Measurements from ENCODE around the gene ABCC9.

ABCC9 gene

GRCh38 chr12:21983095-21983494, 41.9 kb upstream of the ABCC9 start:
- H2AFZ ChIP-seq (ENCODE audit: low read depth, low read length, severe bottlenecking), result no peak overlapping the region
- H3K27me3 ChIP-seq (ENCODE audit: low read length), result peaks cover 4% of the 10 kb centered on the region; the same call in 1 of the 2 replicates
- no peaks in the 10 kb centered on the region for H4K20me1 ChIP-seq (ENCODE audit: low read depth, low read length)
- no peaks in the 10 kb centered on the region for H3K79me2 ChIP-seq (ENCODE audit: insufficient read depth, low read length)
- H3K9me2 ChIP-seq (replicated peaks; ENCODE audit: insufficient read depth, low read length), result 0 out of 2 replicates have a peak, but pooled peaks cover 3% of the 10 kb centered on the region
- H3K36me3 ChIP-seq (ENCODE audit: low read length), result no peaks in the 10 kb centered on the region
- H3K9ac ChIP-seq (ENCODE audit: low read length), result no peak overlapping the region
- no peak overlapping the region for H3K27ac ChIP-seq (ENCODE audit: low read depth, low read length)
- H3K4me2 ChIP-seq (ENCODE audit: low read depth, low read length, poor library complexity, severe bottlenecking), result no peak overlapping the region
- H3F3A ChIP-seq (ENCODE audit: insufficient read depth), result no peaks in the 10 kb centered on the region
- H3K9me3 ChIP-seq (ENCODE audit: insufficient read depth, low read length), result no peaks in the 10 kb centered on the region
- TF ChIP-seq CTCF (IDR thresholded peaks at IDR 0.05; ENCODE audit: insufficient read depth, low read length, poor library complexity, severe bottlenecking) (no peak), EZH2phosphoT487 (conservative IDR thresholded peaks at IDR 0.05; ENCODE audit: low read length) (no peak)
- H3K4me3 ChIP-seq (ENCODE audit: insufficient read depth, low read length, poor library complexity, severe bottlenecking), result no peak overlapping the region

- Histone ChIP-seq H3K36me3 (ENCODE audit: low read length) (no peaks in the 10 kb centered on the region), H3K9me3 (ENCODE audit: insufficient read depth, low read length) (no peaks in the 10 kb centered on the region), H3K4me3 (ENCODE audit: insufficient read depth, low read length, poor library complexity, severe bottlenecking) (no peak overlapping the region), H3F3A (ENCODE audit: insufficient read depth) (no peaks in the 10 kb centered on the region), H2AFZ (ENCODE audit: low read depth, low read length, severe bottlenecking) (no peak overlapping the region), H4K20me1 (ENCODE audit: low read depth, low read length) (no peaks in the 10 kb centered on the region), H3K9me2 (replicated peaks; ENCODE audit: insufficient read depth, low read length) (0 out of 2 replicates have a peak, but pooled peaks cover 3% of the 10 kb centered on the region), H3K79me2 (ENCODE audit: insufficient read depth, low read length) (no peaks in the 10 kb centered on the region), H3K27me3 (ENCODE audit: low read length) (peaks cover 4% of the 10 kb centered on the region; the same call in 1 of the 2 replicates), H3K27ac (ENCODE audit: low read depth, low read length) (no peak overlapping the region), H3K9ac (ENCODE audit: low read length) (no peak overlapping the region), H3K4me2 (ENCODE audit: low read depth, low read length, poor library complexity, severe bottlenecking) (no peak overlapping the region)
- TF ChIP-seq CTCF (IDR thresholded peaks at IDR 0.05; ENCODE audit: insufficient read depth, low read length, poor library complexity, severe bottlenecking), result no peak
- TF ChIP-seq EZH2phosphoT487 (conservative IDR thresholded peaks at IDR 0.05; ENCODE audit: low read length), result no peak
These were observed 39.3 kb upstream of the ABCC9 start for GRCh38 chr12:21980544-21980943.

- no peaks in the 10 kb centered on the region for H4K20me1 ChIP-seq (ENCODE audit: low read depth, low read length)
- no peak overlapping the region for H3K4me2 ChIP-seq (ENCODE audit: low read depth, low read length, poor library complexity, severe bottlenecking)
- no peaks in the 10 kb centered on the region for H3K9me3 ChIP-seq (ENCODE audit: insufficient read depth, low read length)
- no peak overlapping the region for H3K27ac ChIP-seq (ENCODE audit: low read depth, low read length)
- H3K79me2 ChIP-seq (ENCODE audit: insufficient read depth, low read length), result no peaks in the 10 kb centered on the region
- H3K9me2 ChIP-seq (replicated peaks; ENCODE audit: insufficient read depth, low read length), result no peaks in the 10 kb centered on the region
- no peak overlapping the region for H2AFZ ChIP-seq (ENCODE audit: low read depth, low read length, severe bottlenecking)
- no peak for TF ChIP-seq EZH2phosphoT487 (conservative IDR thresholded peaks at IDR 0.05; ENCODE audit: low read length)
- TF ChIP-seq CTCF (IDR thresholded peaks at IDR 0.05; ENCODE audit: insufficient read depth, low read length, poor library complexity, severe bottlenecking), result no peak
- no peak overlapping the region for H3K9ac ChIP-seq (ENCODE audit: low read length)
- H3K4me3 ChIP-seq (ENCODE audit: insufficient read depth, low read length, poor library complexity, severe bottlenecking), result no peak overlapping the region
- H3K27me3 ChIP-seq (ENCODE audit: low read length), result no peaks in the 10 kb centered on the region
- H3F3A ChIP-seq (ENCODE audit: insufficient read depth), result no peaks in the 10 kb centered on the region
- H3K36me3 ChIP-seq (ENCODE audit: low read length), result no peaks in the 10 kb centered on the region
These were observed 34.1 kb upstream of the ABCC9 start for GRCh38 chr12:21975293-21975692.

All from SU-DHL-6 (cell line).